HCT116 (cell line): ENCODE results near the gene FBN1. TPM values are rescaled to one million over a fixed set of nuclear protein-coding genes. Genes with fewer than 3 reads are reported as not detected.

Experiments
- ATAC-seq: fragments of 200-7000 bp; cut with Tn5 transposase; 2 replicates; pipeline ENCODE4 v1.9.1; 2020; ENCODE audit warnings: mild to moderate bottlenecking, moderate library complexity
- BruUV-seq: library from RNA; stranded (reverse); fragments of 400-500 nt; replicated peaks from 2 replicates; lab custom pipeline; 2021; lab: Mats Ljungman, UMichigan
- CTCF ChIA-PET: fragments of 300-600 bp; sonication (Branson Sonifier 250); formaldehyde crosslinking; loops from one replicate; lab custom pipeline; 2021; ENCODE audit warnings: antibody characterized with exemption; lab: Charles Lee
- POLR2A ChIA-PET: fragments of 300-600, 350-600 bp; sonication (Branson Sonifier 250); formaldehyde crosslinking; loops from one replicate; lab custom pipeline; 2021; ENCODE audit warnings: antibody characterized with exemption; lab: Charles Lee
- RAD21 ChIA-PET, 2 experiments: fragments of 300-600 bp; sonication (Branson Sonifier 250); formaldehyde crosslinking; loops; one replicate each; lab custom pipeline; 2023; ENCODE audit warnings: low total read pairs in 2 of 2; ENCODE audit not compliant: uncharacterized antibody in 2 of 2, unreplicated experiment in 2 of 2, low non-redundant PET in 1 of 2; lab: Charles Lee
- DNase-seq: peaks from one replicate; pipeline ENCODE4 v3.0.0-alpha.2; 2010; ENCODE audit warnings: low read depth, low spot score
- H2AFZ ChIP-seq: fragments of 200-600 bp; shearing (Covaris generic), sonication (generic); 2 replicates; pipeline ENCODE4 v1.6.1; 2017; ENCODE audit warnings: low read depth, mixed run types, mixed read lengths, antibody characterized with exemption, low read length; ENCODE audit not compliant: poor library complexity, severe bottlenecking
- H3K27ac ChIP-seq: 2 replicates; pipeline ENCODE4 v1.5.1; 2012; ENCODE audit warnings: low read depth, low read length
- H3K27me3 ChIP-seq: fragments of 200-600 bp; sonication (generic); 2 replicates; pipeline ENCODE4 v1.6.1; 2016; ENCODE audit warnings: mixed run types, low read length, mixed read lengths; ENCODE audit not compliant: insufficient read depth
- H3K36me3 ChIP-seq, 2 experiments: fragments of 200-500 bp in 1 of 2; fragments of 200-600 bp in 1 of 2; sonication (Bioruptor generic) in 1 of 2; sonication (generic) in 1 of 2; 2 replicates each; pipeline versions ENCODE4 v1.5.1 to v1.6.1; 2014 to 2016; ENCODE audit warnings: low read length in 2 of 2, inconsistent platforms in 1 of 2, mixed read lengths in 1 of 2, mixed run types in 1 of 2; ENCODE audit not compliant: insufficient read depth in 2 of 2, control insufficient read depth in 1 of 2
- H3K4me1 ChIP-seq, 2 experiments: fragments of 200-600 bp in 1 of 2; sonication (generic) in 1 of 2; 2 replicates each; pipeline versions ENCODE4 v1.5.1 to v1.6.1; 2012 to 2017; ENCODE audit warnings: low read length in 2 of 2, inconsistent platforms in 1 of 2, mild to moderate bottlenecking in 1 of 2, mixed read lengths in 1 of 2, mixed run types in 1 of 2, moderate library complexity in 1 of 2; ENCODE audit not compliant: insufficient read depth in 2 of 2, control insufficient read depth in 1 of 2
- H3K4me2 ChIP-seq: fragments of 200-600 bp; sonication (generic); 2 replicates; pipeline ENCODE4 v1.6.1; 2017; ENCODE audit warnings: mixed run types, low read length, mixed read lengths
- H3K4me3 ChIP-seq, 2 experiments: fragments of 200-600 bp in 1 of 2; sonication (generic) in 1 of 2; replicated peaks in 1 of 2; 2 replicates each; pipeline ENCODE4 v1.5.1; 2011 to 2016; ENCODE audit warnings: low read length in 2 of 2, control low read depth in 1 of 2, low read depth in 1 of 2, mild to moderate bottlenecking in 1 of 2, mixed read lengths in 1 of 2, mixed run types in 1 of 2
- H3K79me2 ChIP-seq: fragments of 200-600 bp; sonication (generic); 2 replicates; pipeline ENCODE4 v1.6.1; 2017; ENCODE audit warnings: mild to moderate bottlenecking, mixed run types, low read length, moderate library complexity, mixed read lengths; ENCODE audit not compliant: insufficient read depth
- H3K9ac ChIP-seq: fragments of 200-600 bp; sonication (generic); 2 replicates; pipeline ENCODE4 v1.6.1; 2016; ENCODE audit warnings: low read length, mixed read lengths
- H3K9me2 ChIP-seq: fragments of 200-600 bp; sonication (generic), shearing (Covaris generic); 2 replicates; pipeline ENCODE4 v1.6.1; 2017; ENCODE audit warnings: mixed run types, mild to moderate bottlenecking, moderate library complexity; ENCODE audit not compliant: insufficient read depth
- H3K9me3 ChIP-seq, 2 experiments: fragments of 200-500 bp in 1 of 2; fragments of 200-600 bp in 1 of 2; sonication (Bioruptor generic) in 1 of 2; sonication (generic) in 1 of 2; 2 replicates each; pipeline ENCODE4 v1.6.1; 2014 to 2017; ENCODE audit warnings: low read length in 2 of 2, mixed read lengths in 2 of 2, inconsistent platforms in 1 of 2, low read depth in 1 of 2, mild to moderate bottlenecking in 1 of 2, mixed run types in 1 of 2, moderate library complexity in 1 of 2; ENCODE audit not compliant: control insufficient read depth in 1 of 2, insufficient read depth in 1 of 2
- H4K20me1 ChIP-seq: fragments of 200-600 bp; sonication (generic), shearing (Covaris generic); 2 replicates; pipeline ENCODE4 v1.6.1; 2017; ENCODE audit warnings: mixed run types, mild to moderate bottlenecking, moderate library complexity; ENCODE audit not compliant: insufficient read depth
- CBX3 ChIP-seq: IDR thresholded peaks from 2 replicates; pipeline ENCODE4 v1.6.1; 2012; ENCODE audit warnings: low read depth
- CEBPB ChIP-seq: IDR thresholded peaks from 2 replicates; pipeline ENCODE4 v1.6.1; 2012; ENCODE audit warnings: low read depth
- EZH2 ChIP-seq: fragments of 200-600 bp; sonication (generic); IDR thresholded peaks from 2 replicates; pipeline ENCODE4 v1.6.1; 2017; ENCODE audit warnings: antibody characterized with exemption, mixed run types
- FOSL1 ChIP-seq: IDR thresholded peaks from 2 replicates; pipeline ENCODE4 v1.6.1; 2012; ENCODE audit warnings: low read depth
- JUND ChIP-seq: IDR thresholded peaks from 2 replicates; pipeline ENCODE4 v1.6.1; 2012
- POLR2A ChIP-seq: IDR thresholded peaks from 2 replicates; pipeline ENCODE4 v1.7.0; 2011; ENCODE audit warnings: borderline replicate concordance; ENCODE audit not compliant: insufficient read depth, insufficient read length; ENCODE audit errors: extremely low read depth
- POLR2AphosphoS5 ChIP-seq: IDR thresholded peaks from 2 replicates; pipeline ENCODE4 v1.6.1; 2011; ENCODE audit warnings: mild to moderate bottlenecking, low read depth, low read length, moderate library complexity
- RAD21 ChIP-seq: IDR thresholded peaks from 2 replicates; pipeline ENCODE4 v1.6.1; 2012; ENCODE audit warnings: low read depth, mild to moderate bottlenecking
- SIN3A ChIP-seq: IDR thresholded peaks from 2 replicates; pipeline ENCODE4 v1.6.1; 2012; ENCODE audit warnings: low read depth
- SP1 ChIP-seq: IDR thresholded peaks from 2 replicates; pipeline ENCODE4 v1.6.1; 2012; ENCODE audit warnings: low read depth
- TCF7L2 ChIP-seq: IDR thresholded peaks from 2 replicates; pipeline ENCODE4 v1.7.0; 2011; ENCODE audit warnings: borderline replicate concordance, inconsistent platforms; ENCODE audit not compliant: insufficient read depth, insufficient read length; ENCODE audit errors: extremely low read depth
- ZFX ChIP-seq: fragments of 450-650 bp; IDR thresholded peaks from 2 replicates; pipeline ENCODE4 v1.6.1; 2017
- ZNF274 ChIP-seq: fragments of 200-500 bp; sonication (Bioruptor generic); IDR thresholded peaks from 2 replicates; pipeline ENCODE4 v1.6.1; 2014; ENCODE audit warnings: mild to moderate bottlenecking, low read depth, low read length, inconsistent platforms
- intact Hi-C: fragments of 100-400 bp; cut with micrococcal nuclease; formaldehyde crosslinking; loops from 2 replicates; pipeline ENCODE4 v1.10.0; 2022
- total RNA-seq: library from RNA; stranded (reverse); gene quantifications from one replicate; pipeline ENCODE4 v1.2.1, GENCODE V29; 2021; ENCODE audit not compliant: unreplicated experiment
- TF ChIP-seq, protein P1 (sequence below): IDR thresholded peaks from 2 replicates; pipeline ENCODE4 v1.6.1; 2011; ENCODE audit warnings: mild to moderate bottlenecking, low read length, moderate library complexity; ENCODE audit not compliant: insufficient replicate concordance; ENCODE audit errors: extremely low read depth
- TF ChIP-seq, protein P2 (sequence below): IDR thresholded peaks from 2 replicates; pipeline ENCODE4 v1.6.1; 2012
- TF ChIP-seq, protein P3 (sequence below), 3 experiments: fragments of 200-600 bp in 1 of 3; sonication (generic) in 1 of 3; IDR thresholded peaks in 2 of 3; conservative IDR thresholded peaks in 1 of 3; 2 replicates each; pipeline ENCODE4 v1.5.1; 2012 to 2017; ENCODE audit warnings: low read depth in 2 of 3, low read length in 2 of 3, antibody characterized with exemption in 1 of 3, borderline replicate concordance in 1 of 3, control low read depth in 1 of 3, mild to moderate bottlenecking in 1 of 3, mixed read lengths in 1 of 3, mixed run types in 1 of 3, moderate library complexity in 1 of 3; ENCODE audit not compliant: insufficient read depth in 1 of 3

Gene FBN1
- total RNA-seq, 1 experiment from 2014 or later: 1.7 TPM

DNA sequence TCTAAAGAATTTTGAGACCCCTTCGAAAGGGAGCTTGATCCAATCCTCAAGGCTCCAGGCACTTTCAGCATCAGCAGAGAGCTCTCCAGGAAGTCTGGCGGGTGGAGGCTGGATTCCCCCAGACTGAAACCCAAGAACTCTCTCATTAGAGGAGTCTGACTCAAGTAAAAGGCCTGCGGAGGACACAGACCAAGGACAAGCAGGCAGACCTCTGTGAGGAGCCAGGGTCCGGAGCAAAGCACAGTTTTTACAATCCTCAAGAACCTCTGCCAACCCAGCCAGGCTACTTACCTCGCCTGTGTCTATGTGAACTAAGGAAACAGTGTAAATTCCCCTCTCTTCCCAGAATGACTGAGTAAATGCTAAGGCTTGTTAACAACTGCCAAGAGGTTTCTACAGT lies 86.2 kb downstream of the FBN1 start:
- Histone ChIP-seq H3K9ac (no peak overlapping the region), H3K9me3 (no peaks in the 10 kb centered on the region), H3K79me2 (no peaks in the 10 kb centered on the region), H3K4me1 (no peaks in the 10 kb centered on the region), H3K36me3 (no peaks in the 10 kb centered on the region), H3K27ac (no peak overlapping the region), H3K9me2 (no peaks in the 10 kb centered on the region), H4K20me1 (no peaks in the 10 kb centered on the region), H3K27me3 (no peaks in the 10 kb centered on the region), H2AFZ (no peak overlapping the region), H3K4me2 (no peak overlapping the region), H3K4me3 (no peak overlapping the region)
- intact Hi-C loops: no loop called here
- DNase-seq (no peak), ATAC-seq (no peak)
- TF ChIP-seq ZFX (no peak), JUND (no peak), POLR2A (no peak), FOSL1 (no peak), SP1 (no peak), RAD21 (no peak), EZH2 (no peak), TCF7L2 (no peak)
- TF ChIP-seq, protein P1, sequence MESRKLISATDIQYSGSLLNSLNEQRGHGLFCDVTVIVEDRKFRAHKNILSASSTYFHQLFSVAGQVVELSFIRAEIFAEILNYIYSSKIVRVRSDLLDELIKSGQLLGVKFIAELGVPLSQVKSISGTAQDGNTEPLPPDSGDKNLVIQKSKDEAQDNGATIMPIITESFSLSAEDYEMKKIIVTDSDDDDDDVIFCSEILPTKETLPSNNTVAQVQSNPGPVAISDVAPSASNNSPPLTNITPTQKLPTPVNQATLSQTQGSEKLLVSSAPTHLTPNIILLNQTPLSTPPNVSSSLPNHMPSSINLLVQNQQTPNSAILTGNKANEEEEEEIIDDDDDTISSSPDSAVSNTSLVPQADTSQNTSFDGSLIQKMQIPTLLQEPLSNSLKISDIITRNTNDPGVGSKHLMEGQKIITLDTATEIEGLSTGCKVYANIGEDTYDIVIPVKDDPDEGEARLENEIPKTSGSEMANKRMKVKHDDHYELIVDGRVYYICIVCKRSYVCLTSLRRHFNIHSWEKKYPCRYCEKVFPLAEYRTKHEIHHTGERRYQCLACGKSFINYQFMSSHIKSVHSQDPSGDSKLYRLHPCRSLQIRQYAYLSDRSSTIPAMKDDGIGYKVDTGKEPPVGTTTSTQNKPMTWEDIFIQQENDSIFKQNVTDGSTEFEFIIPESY: no peak
- ChIA-PET POLR2A (no interaction called here), RAD21 (no interaction called here), CTCF (no interaction called here)
- BruUV-seq: no TSS peak

DNA sequence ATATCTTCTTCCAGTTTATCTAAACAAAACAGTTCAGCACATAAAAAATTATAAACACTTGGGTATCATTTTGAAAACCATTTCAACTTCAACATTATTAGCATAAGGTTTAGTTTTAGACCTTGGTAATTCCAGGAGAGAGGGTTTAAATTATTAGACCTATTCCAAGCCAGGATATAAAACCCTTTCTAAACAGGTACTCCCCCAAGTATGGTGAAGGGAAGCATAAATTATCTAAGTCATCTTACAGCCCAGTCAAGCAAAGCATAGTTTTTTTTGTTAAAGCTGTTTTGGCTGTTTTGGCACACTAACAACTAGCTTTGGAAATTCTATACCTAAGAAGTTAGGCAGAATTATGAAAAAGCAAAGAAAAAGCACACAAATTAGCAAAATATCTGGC lies 87.3 kb downstream of the FBN1 start:
- no peaks in the 10 kb centered on the region for H3K27me3 ChIP-seq
- H3K9me3 ChIP-seq: no peaks in the 10 kb centered on the region
- no peaks in the 10 kb centered on the region for H3K9me2 ChIP-seq
- ATAC-seq (no peak), DNase-seq (no peak)
- intact Hi-C loops: no loop called here
- H3K4me2 ChIP-seq: no peak overlapping the region
- ChIA-PET CTCF (no interaction called here), POLR2A (no interaction called here), RAD21 (no interaction called here)
- H2AFZ ChIP-seq: no peak overlapping the region
- H3K4me3 ChIP-seq: no peak overlapping the region
- H3K36me3 ChIP-seq: no peaks in the 10 kb centered on the region
- no peaks in the 10 kb centered on the region for H4K20me1 ChIP-seq
- H3K9ac ChIP-seq: no peak overlapping the region
- H3K27ac ChIP-seq: no peak overlapping the region
- H3K4me1 ChIP-seq: no peaks in the 10 kb centered on the region
- H3K79me2 ChIP-seq: no peaks in the 10 kb centered on the region
- BruUV-seq: no TSS peak
- TF ChIP-seq, protein P1: no peak
- TF ChIP-seq SIN3A (no peak), CEBPB (no peak), SP1 (no peak), ZFX (no peak), POLR2AphosphoS5 (no peak), ZNF274 (no peak), CBX3 (no peak), TCF7L2 (no peak)
- TF ChIP-seq, protein P2, sequence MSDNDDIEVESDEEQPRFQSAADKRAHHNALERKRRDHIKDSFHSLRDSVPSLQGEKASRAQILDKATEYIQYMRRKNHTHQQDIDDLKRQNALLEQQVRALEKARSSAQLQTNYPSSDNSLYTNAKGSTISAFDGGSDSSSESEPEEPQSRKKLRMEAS: no peak
- TF ChIP-seq, protein P3, sequence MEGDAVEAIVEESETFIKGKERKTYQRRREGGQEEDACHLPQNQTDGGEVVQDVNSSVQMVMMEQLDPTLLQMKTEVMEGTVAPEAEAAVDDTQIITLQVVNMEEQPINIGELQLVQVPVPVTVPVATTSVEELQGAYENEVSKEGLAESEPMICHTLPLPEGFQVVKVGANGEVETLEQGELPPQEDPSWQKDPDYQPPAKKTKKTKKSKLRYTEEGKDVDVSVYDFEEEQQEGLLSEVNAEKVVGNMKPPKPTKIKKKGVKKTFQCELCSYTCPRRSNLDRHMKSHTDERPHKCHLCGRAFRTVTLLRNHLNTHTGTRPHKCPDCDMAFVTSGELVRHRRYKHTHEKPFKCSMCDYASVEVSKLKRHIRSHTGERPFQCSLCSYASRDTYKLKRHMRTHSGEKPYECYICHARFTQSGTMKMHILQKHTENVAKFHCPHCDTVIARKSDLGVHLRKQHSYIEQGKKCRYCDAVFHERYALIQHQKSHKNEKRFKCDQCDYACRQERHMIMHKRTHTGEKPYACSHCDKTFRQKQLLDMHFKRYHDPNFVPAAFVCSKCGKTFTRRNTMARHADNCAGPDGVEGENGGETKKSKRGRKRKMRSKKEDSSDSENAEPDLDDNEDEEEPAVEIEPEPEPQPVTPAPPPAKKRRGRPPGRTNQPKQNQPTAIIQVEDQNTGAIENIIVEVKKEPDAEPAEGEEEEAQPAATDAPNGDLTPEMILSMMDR (IDR thresholded peaks at IDR 0.05 in 2 of 3, conservative IDR thresholded peaks at IDR 0.05 in 1 of 3; ENCODE audit: borderline replicate concordance in 1 of 3, insufficient read depth in 1 of 3, low read depth in 2 of 3, low read length in 2 of 3): no peak
